Left kidney (tissue), 8 donors: Measurements from ENCODE around the gene TMEM60. TPM values are rescaled to one million over a fixed set of nuclear protein-coding genes. Genes with fewer than 3 reads are reported as not detected.
"Not testable (repeated sequence)": the region's sequence is repeated elsewhere in the genome, so short reads cannot be mapped to it uniquely, and the experiment has no call there.

ENCODE experiments used
- DNase-seq: peaks from one replicate; pipeline ENCODE4 v3.0.0-alpha.2; 2013
- long read RNA-seq, 8 donors: transcript quantifications; one replicate each; lab custom pipeline, GENCODE V29; 2026
- polyA plus RNA-seq: library from polyadenylated mRNA; unstranded; fragments of 120-200 nt; gene quantifications from one replicate; pipeline ENCODE4 v1.2.1, GENCODE V29; 2013; ENCODE audit not compliant: insufficient read length

TMEM60 gene, protein sequence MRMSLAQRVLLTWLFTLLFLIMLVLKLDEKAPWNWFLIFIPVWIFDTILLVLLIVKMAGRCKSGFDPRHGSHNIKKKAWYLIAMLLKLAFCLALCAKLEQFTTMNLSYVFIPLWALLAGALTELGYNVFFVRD
- 25.7 TPM for polyA plus RNA-seq
- long read RNA-seq, donor 1, transcript TMEM60-201 (2 exons, 1,023 nt): major isoform, 24 of 24 reads
- long read RNA-seq, donor 1, partial matches to known transcripts: 0 of 24 reads
- long read RNA-seq, donor 1, other reads (novel, unspliced or antisense): 0 of 24 reads
- long read RNA-seq, donor 2, transcript TMEM60-201 (2 exons, 1,023 nt): major isoform, 25 of 25 reads
- long read RNA-seq, donor 2, partial matches to known transcripts: 0 of 25 reads
- long read RNA-seq, donor 2, other reads (novel, unspliced or antisense): 0 of 25 reads
- long read RNA-seq, donor 3, transcript TMEM60-201 (2 exons, 1,023 nt): major isoform, 25 of 25 reads
- long read RNA-seq, donor 3, partial matches to known transcripts: 0 of 25 reads
- long read RNA-seq, donor 3, other reads (novel, unspliced or antisense): 0 of 25 reads
- long read RNA-seq, donor 4, partial matches to known transcripts: 0 of 3 reads
- long read RNA-seq, donor 4, other reads (novel, unspliced or antisense): 0 of 3 reads
- long read RNA-seq, donor 5, transcript TMEM60-201 (2 exons, 1,023 nt): major isoform, 49 of 173 reads
- long read RNA-seq, donor 5, partial matches to known transcripts: 124 of 173 reads
- long read RNA-seq, donor 5, other reads (novel, unspliced or antisense): 0 of 173 reads
- long read RNA-seq, donor 6, transcript TMEM60-201 (2 exons, 1,023 nt): major isoform, 31 of 31 reads
- long read RNA-seq, donor 6, partial matches to known transcripts: 0 of 31 reads
- long read RNA-seq, donor 6, other reads (novel, unspliced or antisense): 0 of 31 reads
- long read RNA-seq, donor 7, transcript TMEM60-201 (2 exons, 1,023 nt): major isoform, 22 of 27 reads
- long read RNA-seq, donor 7, partial matches to known transcripts: 5 of 27 reads
- long read RNA-seq, donor 7, other reads (novel, unspliced or antisense): 0 of 27 reads
- long read RNA-seq, donor 8, transcript TMEM60-201 (2 exons, 1,023 nt): major isoform, 15 of 15 reads
- long read RNA-seq, donor 8, partial matches to known transcripts: 0 of 15 reads
- long read RNA-seq, donor 8, other reads (novel, unspliced or antisense): 0 of 15 reads

DNA sequence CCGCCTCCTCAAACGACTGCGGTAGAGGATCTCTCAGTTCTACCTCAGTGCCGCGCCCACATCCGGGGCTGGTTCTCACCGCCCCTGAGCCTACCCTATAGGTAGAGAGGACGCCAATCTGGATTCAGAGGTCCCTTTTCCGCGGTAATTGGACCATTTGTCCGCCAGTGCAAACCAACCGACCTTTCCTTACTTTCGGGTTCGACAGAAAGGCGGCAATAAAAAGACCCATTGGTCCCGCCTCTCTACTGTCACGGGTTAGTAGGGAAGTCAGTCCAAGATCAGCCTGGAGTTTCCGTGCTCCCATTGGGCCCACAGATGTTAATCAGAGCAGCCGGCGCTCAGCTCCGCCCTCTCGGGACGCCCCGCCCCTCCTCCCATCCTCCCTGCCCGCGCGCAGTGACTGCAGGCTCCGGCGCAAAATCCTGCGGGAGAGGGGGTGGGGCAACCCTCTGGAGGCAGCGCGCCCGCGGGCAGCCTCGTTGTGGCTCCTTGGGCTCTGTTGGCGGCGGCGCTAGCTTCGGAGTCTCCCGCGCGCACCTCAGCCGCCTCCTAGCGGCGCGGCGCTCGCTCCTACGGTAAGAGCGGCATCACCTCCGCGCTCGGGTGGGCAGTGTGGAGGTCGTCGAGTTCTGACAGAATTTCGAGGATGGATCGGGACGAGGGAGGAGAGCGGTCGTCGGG is at the start of gene TMEM60, which contains the start of gene PHTF2:
Gene TMEM60, minus strand, starts transcription at position 41 of the 684 bp plus-strand sequence. CDS start 4,061 bp downstream, outside the sequence.
Gene PHTF2, plus strand, starts transcription at position 380 of the 684 bp plus-strand sequence.
- DNase-seq: peak; percentile 99

DNA sequence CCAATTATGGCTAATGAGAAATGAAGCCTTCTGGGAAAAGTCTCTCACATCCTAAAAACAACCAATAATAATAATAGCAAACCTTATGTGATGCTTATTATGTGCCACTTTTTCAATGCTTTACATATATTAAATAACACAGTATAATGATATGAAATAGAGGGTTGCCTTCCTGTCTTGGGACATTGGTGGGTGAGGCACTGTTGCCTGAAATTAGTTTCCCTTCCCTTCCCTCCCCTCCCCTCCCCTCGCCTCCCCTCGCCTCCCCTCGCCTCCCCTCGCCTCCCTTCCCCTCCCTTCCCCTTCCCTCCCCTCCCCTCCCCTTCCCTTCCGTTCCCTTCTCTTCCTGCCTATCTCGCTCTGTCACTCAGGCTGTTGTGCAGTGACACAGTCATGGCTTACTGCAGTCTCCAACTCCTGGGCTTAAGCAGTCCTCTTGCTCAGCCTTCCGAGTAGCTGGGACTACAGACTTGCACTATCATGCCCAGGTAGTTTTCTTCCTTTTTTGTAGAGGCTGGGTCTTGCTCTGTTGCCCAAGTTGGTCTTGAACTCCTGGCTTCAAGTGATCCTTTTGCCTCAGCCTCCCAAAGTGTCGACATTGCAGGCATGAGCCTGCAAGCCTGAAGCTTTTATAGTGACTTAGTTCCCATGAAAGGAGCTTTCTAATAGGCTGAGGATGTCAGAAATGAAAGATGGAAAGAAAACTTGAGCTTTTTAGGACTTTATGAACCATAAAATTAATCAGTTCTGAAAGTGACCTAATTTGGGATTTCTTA is 48.3 kb upstream of the TMEM60 start:
- no peak for DNase-seq

DNA sequence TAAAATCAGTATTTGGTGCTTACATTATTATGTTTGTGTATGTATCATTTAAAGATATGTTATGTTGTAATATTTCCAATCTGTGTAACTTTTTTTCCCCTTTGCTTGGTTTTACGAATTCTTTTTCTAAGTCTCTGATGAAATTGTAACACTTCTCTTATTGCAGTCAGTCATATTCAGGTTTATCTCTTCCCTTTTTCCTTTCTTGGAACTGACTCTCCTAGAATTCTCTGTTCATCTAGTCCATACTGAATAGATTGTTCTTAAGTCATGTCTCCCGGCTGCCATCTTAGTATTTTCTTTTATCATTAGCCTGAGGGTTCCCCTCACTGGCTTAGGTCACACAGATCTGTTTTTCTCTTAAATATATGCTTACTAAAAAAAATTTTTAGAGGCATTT is 45.0 kb upstream of the TMEM60 start:
- DNase-seq: no peak

GRCh38 chr7:77839919-77840318 is 41.7 kb upstream of the TMEM60 start:
- DNase-seq: no peak

DNA sequence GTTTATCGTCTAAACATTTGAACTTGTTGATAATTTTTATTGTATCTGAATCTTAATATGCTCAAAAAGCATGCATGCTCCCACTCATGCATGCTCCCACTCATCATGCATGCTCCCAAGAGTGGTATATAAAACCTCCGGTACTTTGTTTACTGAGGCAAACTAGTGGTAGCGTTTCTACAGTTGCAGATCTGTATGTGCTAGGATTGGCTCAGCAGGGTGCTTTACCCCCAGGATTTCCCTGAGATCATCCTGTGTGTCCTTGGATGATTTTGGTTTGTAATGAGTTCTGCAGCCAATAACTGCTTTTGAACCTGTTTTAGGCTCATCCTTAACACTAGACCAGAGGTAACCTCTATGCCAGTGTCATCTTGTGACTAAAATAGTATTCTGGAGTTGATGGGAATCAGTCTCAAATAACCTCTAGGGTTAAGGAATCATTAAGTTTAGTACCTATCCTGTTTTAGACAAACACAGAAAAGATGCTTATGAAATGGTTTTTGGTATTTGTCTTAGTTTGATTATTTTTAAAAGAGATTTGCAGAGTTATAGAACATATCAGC is 40.8 kb upstream of the TMEM60 start:
- no peak for DNase-seq

DNA sequence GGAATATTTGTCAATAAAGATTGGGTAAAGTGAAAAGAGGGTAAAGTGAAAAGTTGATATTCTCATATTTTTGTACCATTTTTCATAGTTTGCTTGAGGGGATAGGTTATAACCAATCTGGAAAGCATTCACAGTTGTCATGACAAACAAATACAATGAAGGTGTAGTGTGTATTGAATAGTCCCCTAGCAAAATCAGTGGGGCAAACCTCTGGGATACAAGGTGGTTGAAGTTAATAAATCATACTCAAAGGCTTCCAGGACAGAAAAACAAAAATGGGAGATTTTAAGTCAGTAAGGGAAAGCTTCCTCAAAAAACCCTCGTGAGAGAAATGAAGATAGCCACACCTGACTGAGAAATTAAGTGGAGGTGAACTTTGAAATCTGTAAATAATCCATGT is 39.7 kb upstream of the TMEM60 start:
- no peak for DNase-seq

DNA sequence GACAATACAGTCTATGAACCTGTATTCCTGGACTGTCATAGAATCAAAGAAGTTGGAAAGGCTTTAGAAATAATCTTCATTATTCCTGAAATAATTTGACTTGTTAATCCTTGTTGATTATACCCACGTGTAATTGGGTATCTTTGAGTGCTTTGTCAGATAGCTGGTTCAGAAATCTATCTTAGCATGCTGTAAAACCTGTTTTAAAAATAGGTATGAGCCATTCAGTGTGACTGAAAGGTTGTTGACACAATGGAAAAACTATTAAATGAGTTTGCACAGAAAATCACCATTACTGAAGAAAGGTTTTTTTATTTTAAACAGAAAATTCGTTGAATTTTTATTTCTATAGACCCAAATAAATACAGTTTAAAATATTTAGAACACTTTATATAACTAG is 39.0 kb upstream of the TMEM60 start:
- DNase-seq: no peak

- not testable (repeated sequence) for DNase-seq
These were observed 38.2 kb upstream of the TMEM60 start for GRCh38 chr7:77836425-77836824.

- DNase-seq: no peak
These were observed 34.9 kb upstream of the TMEM60 start for GRCh38 chr7:77833136-77833535.

- no peak for DNase-seq
These were observed 33.7 kb upstream of the TMEM60 start for GRCh38 chr7:77831953-77832352.

DNA sequence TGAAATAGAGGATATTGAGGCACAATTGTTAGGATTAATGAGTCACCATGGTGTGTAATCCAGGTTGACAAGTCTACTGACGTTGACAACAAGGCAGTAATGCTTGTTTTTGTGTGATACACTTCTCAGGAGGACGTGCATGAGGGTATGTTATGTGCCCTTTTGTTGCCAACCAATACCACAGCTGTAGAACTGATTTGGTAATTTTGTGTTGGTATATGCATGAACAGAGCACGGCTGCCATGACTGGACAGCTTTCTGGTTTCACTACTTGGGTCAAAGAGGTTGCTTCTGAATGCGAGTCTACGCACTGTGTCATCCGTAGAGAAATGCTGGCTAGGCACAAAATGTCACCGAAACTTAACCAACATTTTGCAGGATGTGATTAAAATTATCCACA is 33.2 kb upstream of the TMEM60 start:
- no peak for DNase-seq

DNA sequence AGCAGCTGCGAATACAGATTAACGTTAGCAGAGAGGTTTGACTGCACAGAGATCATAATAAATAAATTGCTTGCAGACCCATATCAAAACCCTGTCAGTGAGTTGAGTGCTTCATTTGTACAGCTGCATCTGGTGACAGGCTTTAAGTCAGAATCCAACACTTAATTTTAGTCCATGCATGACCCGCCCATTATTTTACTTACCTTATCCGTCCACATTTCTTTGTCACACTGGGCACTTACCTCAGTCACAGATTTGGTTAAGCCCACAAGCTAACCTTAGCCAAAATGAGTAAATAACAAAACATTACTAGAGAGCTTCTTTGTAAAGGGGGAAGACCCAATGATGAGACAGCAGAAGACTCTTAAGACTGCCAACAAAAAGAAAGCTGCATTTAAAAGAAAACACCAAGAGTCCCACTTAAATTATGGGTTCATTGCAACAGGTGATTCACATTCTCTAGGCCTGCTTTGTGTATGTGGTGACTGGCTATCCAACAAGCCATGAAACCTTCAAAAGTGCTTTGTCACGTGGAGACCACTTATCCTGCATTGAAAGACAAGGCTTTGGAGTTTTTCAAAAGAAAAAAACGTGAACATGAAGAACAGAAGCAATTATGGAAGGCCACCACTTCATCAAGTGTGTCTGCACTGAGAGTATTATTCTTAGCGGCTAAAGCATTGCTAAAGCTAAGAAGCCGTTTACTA is 32.6 kb upstream of the TMEM60 start:
- no peak for DNase-seq

- DNase-seq: no peak
These were observed 29.8 kb upstream of the TMEM60 start for GRCh38 chr7:77827999-77828398.

- DNase-seq: no peak
These were observed 28.1 kb upstream of the TMEM60 start for GRCh38 chr7:77826300-77826699.

GRCh38 chr7:77825131-77825530 is 26.9 kb upstream of the TMEM60 start:
- no peak for DNase-seq

DNA sequence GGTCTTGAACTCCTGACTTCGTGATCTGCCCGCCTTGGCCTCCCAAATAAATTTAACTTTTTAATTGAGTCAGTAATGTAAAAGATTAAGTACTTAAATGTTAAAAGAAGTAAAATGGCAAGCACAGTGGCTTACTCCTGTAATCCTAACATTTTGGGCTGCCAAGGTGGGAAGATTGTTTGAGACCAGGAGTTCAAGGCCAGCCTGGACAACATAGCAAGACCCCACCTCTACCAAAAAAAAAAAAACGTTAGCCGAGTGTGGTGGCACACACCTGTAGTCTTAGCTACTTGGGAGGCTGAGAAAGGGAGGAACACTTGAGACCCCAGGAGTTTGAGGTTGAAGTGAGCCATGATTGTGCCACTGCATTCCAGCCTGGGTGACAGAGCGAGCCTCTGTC is 26.4 kb upstream of the TMEM60 start:
- DNase-seq: no peak

DNA sequence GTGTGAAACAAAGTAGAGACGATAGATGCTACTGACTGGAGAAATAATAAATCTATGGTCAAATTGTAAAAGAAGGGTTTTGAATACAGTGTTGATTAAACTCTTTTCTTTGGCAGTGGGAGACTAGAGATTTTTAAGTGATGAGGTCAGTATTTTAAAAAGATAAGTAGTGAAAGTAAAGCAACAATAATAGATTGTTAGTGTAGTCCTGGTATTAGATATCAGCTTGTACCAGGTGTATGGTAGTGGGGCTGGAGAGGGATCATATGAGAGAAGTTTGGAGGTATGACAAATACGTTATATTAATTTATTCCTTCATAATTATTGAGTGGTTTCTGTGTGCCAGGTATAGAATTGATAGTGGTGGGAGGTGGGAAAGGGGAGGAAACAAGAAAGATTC is 25.6 kb upstream of the TMEM60 start:
- DNase-seq: no peak

DNA sequence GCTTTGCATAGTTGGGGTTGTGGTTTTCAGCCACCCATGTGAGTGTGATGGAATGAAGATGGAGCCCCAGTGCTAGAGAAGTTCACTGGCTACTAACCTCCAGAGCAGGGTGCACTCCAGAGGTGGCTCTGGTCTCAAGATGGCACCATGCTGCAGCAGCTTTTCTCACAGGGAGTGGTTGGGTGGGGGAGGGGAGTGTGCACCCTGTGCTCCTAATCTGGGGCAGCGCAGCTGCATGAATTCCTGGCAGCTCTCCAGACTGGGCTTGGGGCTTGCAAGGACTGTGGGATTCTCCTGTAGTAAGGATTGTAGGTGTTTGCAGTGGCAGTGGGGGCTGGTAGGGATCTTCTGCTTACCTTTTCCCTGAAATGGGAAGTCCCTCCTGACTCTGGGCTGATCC is 24.0 kb upstream of the TMEM60 start:
- DNase-seq: no peak

DNA sequence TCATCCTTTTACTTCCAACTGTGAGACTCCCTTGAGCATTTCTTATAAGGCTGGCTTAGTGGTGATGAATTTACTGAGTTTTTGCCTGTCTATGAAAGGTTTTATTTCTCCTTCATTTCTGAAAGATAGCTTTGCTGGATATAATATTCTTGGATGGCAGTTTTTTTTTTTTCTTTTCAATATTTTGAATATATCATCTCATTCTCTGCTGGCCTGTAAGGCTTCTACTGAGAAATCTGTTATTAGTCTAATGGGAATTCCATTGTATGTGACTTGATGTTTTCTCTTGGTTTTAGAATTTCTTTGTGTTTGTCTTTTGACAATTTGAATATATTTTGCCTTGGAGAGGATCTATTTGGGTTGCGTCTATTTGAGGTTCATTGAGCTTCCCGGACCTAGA is 22.7 kb upstream of the TMEM60 start:
- DNase-seq: no peak

- no peak for DNase-seq
These were observed 20.8 kb upstream of the TMEM60 start for GRCh38 chr7:77819021-77819420.
